ENCODE results near the gene SLC15A3.

- no peak for TF ChIP-seq CTCF (IDR thresholded peaks at IDR 0.05)
- no peak for TF ChIP-seq POLR2A (IDR thresholded peaks at IDR 0.05)
- TF ChIP-seq EP300 (IDR thresholded peaks at IDR 0.05) = no peak
These were observed 18.4 kb downstream of the SLC15A3 start for GRCh38 chr11:60933416-60934123.
